C4-2B (cell line): ENCODE data around the gene NSL1.

Source experiments
- CTCF ChIP-seq: fragments of 450-650 bp; conservative IDR thresholded peaks from 2 replicates; pipeline ENCODE4 v1.5.1; 2017; ENCODE audit warnings: mild to moderate bottlenecking
- ZFX ChIP-seq: fragments of 450-650 bp; IDR thresholded peaks from 2 replicates; pipeline ENCODE4 v1.6.1; 2017

GRCh38 chr1:212746546-212746945, 45.0 kb downstream of the NSL1 start:
- TF ChIP-seq CTCF, result no peak
- no peak for TF ChIP-seq ZFX
